ENCODE results near the gene SAA4.

Gene SAA4

GRCh38 chr11:18245396-18245795, 8.8 kb upstream of the SAA4 start:
- no peak for TF ChIP-seq CTCF (IDR thresholded peaks at IDR 0.05; ENCODE audit: low read depth, low read length, missing control alignments)
- in situ Hi-C loops (cut with HindIII; ENCODE audit: low sequenced_read_pairs) = loop anchor here (10.0 kb wide), 1 partner anchor 261 kb away; no protein-coding TSS in a partner anchor
- DNase-seq (ENCODE audit: low read depth) = no peak
- no peak overlapping the region for H3K4me3 ChIP-seq (ENCODE audit: low read depth, low read length)

GRCh38 chr11:18243783-18244362, 7.3 kb upstream of the SAA4 start:
- peak; percentile 40 for DNase-seq (ENCODE audit: low read depth)
- peak; percentile 72 for TF ChIP-seq CTCF (IDR thresholded peaks at IDR 0.05; ENCODE audit: low read depth, low read length, missing control alignments)
- in situ Hi-C loops (cut with HindIII; ENCODE audit: low sequenced_read_pairs) = loop anchor here (10.0 kb wide), 1 partner anchor 259 kb away; no protein-coding TSS in a partner anchor
- no peak overlapping the region for H3K4me3 ChIP-seq (ENCODE audit: low read depth, low read length)

- no peak overlapping the region for H3K4me3 ChIP-seq (ENCODE audit: low read depth, low read length)
- in situ Hi-C loops (cut with HindIII; ENCODE audit: low sequenced_read_pairs) = loop anchor here (10.0 kb wide), 1 partner anchor 255 kb away; no protein-coding TSS in a partner anchor
- no peak for DNase-seq (ENCODE audit: low read depth)
- no peak for TF ChIP-seq CTCF (IDR thresholded peaks at IDR 0.05; ENCODE audit: low read depth, low read length, missing control alignments)
These were observed 3.1 kb upstream of the SAA4 start for GRCh38 chr11:18239655-18240054.

GRCh38 chr11:18235394-18236334, 938 bp downstream of the SAA4 start:
- no peak for TF ChIP-seq CTCF (IDR thresholded peaks at IDR 0.05; ENCODE audit: low read depth, low read length, missing control alignments)
- DNase-seq (ENCODE audit: low read depth) = no peak
- in situ Hi-C loops (cut with HindIII; ENCODE audit: low sequenced_read_pairs) = no loop called here
- H3K4me3 ChIP-seq (ENCODE audit: low read depth, low read length) = no peak overlapping the region

GRCh38 chr11:18233912-18234311, 2.7 kb downstream of the SAA4 start:
- DNase-seq (ENCODE audit: low read depth) = no peak
- H3K4me3 ChIP-seq (ENCODE audit: low read depth, low read length) = no peak overlapping the region
- in situ Hi-C loops (cut with HindIII; ENCODE audit: low sequenced_read_pairs) = no loop called here
- no peak for TF ChIP-seq CTCF (IDR thresholded peaks at IDR 0.05; ENCODE audit: low read depth, low read length, missing control alignments)

GRCh38 chr11:18230859-18231258, 5.7 kb downstream of the SAA4 start:
- TF ChIP-seq CTCF (IDR thresholded peaks at IDR 0.05; ENCODE audit: low read depth, low read length, missing control alignments) = no peak
- in situ Hi-C loops (cut with HindIII; ENCODE audit: low sequenced_read_pairs) = no loop called here
- no peak overlapping the region for H3K4me3 ChIP-seq (ENCODE audit: low read depth, low read length)
- DNase-seq (ENCODE audit: low read depth) = no peak

Measured in astrocyte of the cerebellum (primary cell).